Pancreas (tissue), 10 donors: ENCODE measurements around the gene UNC13A. TPM values are rescaled to one million over a fixed set of nuclear protein-coding genes. Genes with fewer than 3 reads are reported as not detected.

Experiments used
- ATAC-seq, 4 donors: fragments of 200-7000 bp; cut with Tn5 transposase; one replicate each; pipeline versions ENCODE4 v1.8.0 to v1.9.1; 2020; ENCODE audit warnings: mild to moderate bottlenecking in 4 of 4, moderate library complexity in 4 of 4
- DNase-seq, 6 donors: peaks; one replicate each; pipeline ENCODE4 v3.0.0-alpha.2; 2020
- FAIRE-seq: peaks from 2 replicates; lab custom pipeline; 2012; peaks lifted over from hg19 to GRCh38; lab: Jason Lieb, UNC
- H3K27ac ChIP-seq, 4 donors: fragments of 200-600 bp; sonication (generic); 1 replicate in 3 of 4; 2 replicates in 1 of 4; pipeline versions ENCODE4 v1.5.0 to v1.8.0; 2020
- H3K27me3 ChIP-seq, 4 donors: fragments of 200-600 bp; one replicate each; pipeline ENCODE4 v1.8.0; 2021
- H3K36me3 ChIP-seq, 3 donors: fragments of 200-600 bp; sonication (generic) in 1 of 3; one replicate each; pipeline versions ENCODE4 v1.5.0 to v1.8.0; 2020 to 2021
- H3K4me1 ChIP-seq, 3 donors: fragments of 200-600 bp; one replicate each; pipeline ENCODE4 v1.8.0; 2021
- H3K4me3 ChIP-seq, 4 donors: fragments of 200-600 bp; sonication (generic) in 2 of 4; one replicate each; pipeline versions ENCODE4 v1.5.0 to v1.8.0; 2020 to 2021
- H3K9me3 ChIP-seq, 4 donors: fragments of 200-600 bp; one replicate each; pipeline ENCODE4 v1.8.0; 2021
- CTCF ChIP-seq, 4 donors: fragments of 200-600 bp; sonication (generic) in 3 of 4; IDR thresholded peaks; one replicate each; pipeline versions ENCODE4 v1.5.0 to v1.8.0; 2021; ENCODE audit warnings: antibody characterized with exemption in 4 of 4
- WGBS, 2 donors: extraction: QIAGEN DNeasy Blood & Tissue Kit; methylation state at CpG; one replicate each; pipeline ENCODE4 v1.1.7; 2013; 5-methylcytosine and 5-hydroxymethylcytosine counted together
- intact Hi-C, 3 donors: fragments of 100-400 bp; cut with DNase I; formaldehyde crosslinking; loops; one replicate each; pipeline versions ENCODE4 v1.11.1 to v1.14.2; 2022
- polyA plus RNA-seq, 2 donors: library from polyadenylated mRNA; stranded (reverse); fragments of 200-250 nt; gene quantifications; one replicate each; pipeline ENCODE4 v1.2.3, GENCODE V29; 2013
- total RNA-seq, 6 donors: library from RNA; stranded (reverse); fragmentation: NEBNext Ultra II Directional in 4 of 6; extraction: Animal tissue kit (Norgen Biotek cat#: 25700) in 4 of 6; gene quantifications; one replicate each; pipeline versions ENCODE4 v1.2.1 to v1.2.4, GENCODE V29; 2021 to 2023
- donor health status: healthy with polysubstance abuse.
- donor health status: DM: no; HTN: no; CAD: no; lungs with moderate emphysema.
- donor health status: DM: no; HTN: no; CAD: no.
- donor health status: control.
- donor health status: control.
- donor health status: Bipolar disorder and iron deficiency.
- donor health status: DM: yes; HTN: yes; CAD: no.
- donor health status: DM: no; HTN: no; CAD: no.
- donor health status: DM: no; HTN: no; CAD: no.
- donor health status: DM: yes; HTN: yes; CAD: no.

UNC13A gene
- total and polyA plus RNA-seq, 8 donors: 0.92 to 10.5 (median 2.2) TPM

- Histone ChIP-seq H3K4me1 (peaks cover 0 to 8% (median 5%) of the 10 kb centered on the region in 3 donors), H3K27ac (no peak overlapping the region), H3K36me3 (no peaks in the 10 kb centered on the region), H3K27me3 (no peaks in the 10 kb centered on the region), H3K9me3 (no peaks in the 10 kb centered on the region), H3K4me3 (no peak overlapping the region)
- TF ChIP-seq CTCF (IDR thresholded peaks at IDR 0.05): no peak
- ATAC-seq (no peak), DNase-seq (no peak), FAIRE-seq (no peak)
- intact Hi-C loops: no loop called here
- WGBS, 2 donors: 92 to 93% methylated on average over 9 of the region's 9 CpGs
Measured at GRCh38 chr19:17607936-17608335, 80.2 kb downstream of the UNC13A start.

DNA sequence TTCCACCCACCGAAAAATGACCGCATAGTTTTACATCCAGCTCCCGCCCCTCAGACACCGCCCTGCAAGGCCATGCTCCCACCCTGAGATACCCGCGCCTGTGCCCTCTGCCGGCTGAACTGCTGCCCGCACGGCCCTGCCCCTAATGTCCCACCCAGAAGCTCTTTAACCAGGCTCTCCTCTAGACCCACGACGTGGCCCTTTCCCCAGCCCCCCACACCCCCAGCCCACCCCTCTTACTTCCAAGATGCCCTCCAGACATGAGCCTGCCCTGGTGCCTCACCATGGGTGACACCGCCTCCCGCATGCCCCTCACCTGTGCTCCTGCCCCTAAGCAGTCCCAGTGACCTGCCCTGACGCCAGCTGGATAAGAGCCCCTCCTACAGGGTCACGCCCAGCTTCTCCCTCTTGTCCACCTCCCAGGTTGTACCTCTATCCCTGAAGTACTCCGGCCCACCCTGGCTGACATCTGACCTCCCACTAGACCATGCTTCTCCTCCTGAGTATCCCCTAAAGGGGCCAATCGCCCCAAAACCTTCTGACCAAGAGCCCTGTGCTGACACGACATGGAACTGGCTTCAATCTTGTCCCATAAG, 81.5 kb downstream of the UNC13A start:
- 17 to 20% methylated on average over 18 of the region's 18 CpGs for WGBS, 2 donors
- ATAC-seq (peak in 1 of 4 donors; percentile 4), DNase-seq (no peak), FAIRE-seq (no peak)
- no peak for TF ChIP-seq CTCF (IDR thresholded peaks at IDR 0.05)
- no peaks in the 10 kb centered on the region for H3K27me3 ChIP-seq
- H3K4me3 ChIP-seq: peak overlapping the region in 2 of 4 donors; percentile 19 to 50
- H3K36me3 ChIP-seq: no peaks in the 10 kb centered on the region
- H3K4me1 ChIP-seq: peaks cover 0 to 8% (median 5%) of the 10 kb centered on the region in 3 donors
- intact Hi-C loops: no loop called here
- no peaks in the 10 kb centered on the region for H3K9me3 ChIP-seq
- H3K27ac ChIP-seq: no peak overlapping the region

- H3K27ac ChIP-seq: peak overlapping the region in 2 of 4 donors; percentile 44 to 60
- 3 to 5% methylated on average over 75 to 85 of the region's 85 CpGs for WGBS, 2 donors
- no peaks in the 10 kb centered on the region for H3K36me3 ChIP-seq
- no peaks in the 10 kb centered on the region for H3K27me3 ChIP-seq
- intact Hi-C loops: no loop called here
- peak overlapping the region in 3 of 4 donors; percentile 7 to 50 (median 19) for H3K4me3 ChIP-seq
- peaks cover 0 to 8% (median 5%) of the 10 kb centered on the region in 3 donors for H3K4me1 ChIP-seq
- no peaks in the 10 kb centered on the region for H3K9me3 ChIP-seq
- FAIRE-seq (no peak), DNase-seq (peak; percentile 73 to 92 (median 86)), ATAC-seq (peak; percentile 83 to 95 (median 86))
- peak; percentile 17 to 36 (median 34) for TF ChIP-seq CTCF (IDR thresholded peaks at IDR 0.05)
Measured at GRCh38 chr19:17605761-17606589, 82.2 kb downstream of the UNC13A start.

- no peaks in the 10 kb centered on the region for H3K27me3 ChIP-seq
- intact Hi-C loops: no loop called here
- no peak for FAIRE-seq
- DNase-seq: no peak
- H3K36me3 ChIP-seq: no peaks in the 10 kb centered on the region
- ATAC-seq: no peak
- H3K4me1 ChIP-seq: peaks cover 0 to 8% (median 5%) of the 10 kb centered on the region in 3 donors
- H3K9me3 ChIP-seq: no peaks in the 10 kb centered on the region
- 85 to 91% methylated on average over 8 of the region's 8 CpGs for WGBS, 2 donors
- H3K27ac ChIP-seq: no peak overlapping the region
- no peak overlapping the region for H3K4me3 ChIP-seq
- TF ChIP-seq CTCF (IDR thresholded peaks at IDR 0.05): no peak
Measured at GRCh38 chr19:17605117-17605516, 83.0 kb downstream of the UNC13A start.
